ENCODE measurements around the gene FMN2.

FMN2 gene

GRCh38 chr1:240091614-240092300 is at the start of gene FMN2 (continued):
- TF ChIP-seq ZNF341 (tag by site-specific recombination; IDR thresholded peaks at IDR 0.05; ENCODE audit: low read depth) = peak; percentile 70
- no peak for TF ChIP-seq OVOL3 (tag by site-specific recombination; IDR thresholded peaks at IDR 0.05)
- no peak for TF ChIP-seq ZNF664 (tag by site-specific recombination; IDR thresholded peaks at IDR 0.05)
- no peak for TF ChIP-seq ZNF791 (tag by site-specific recombination; IDR thresholded peaks at IDR 0.05)
- no peak for TF ChIP-seq ZXDB (tag by site-specific recombination; IDR thresholded peaks at IDR 0.05)
- TF ChIP-seq ZNF596 (tag by site-specific recombination; IDR thresholded peaks at IDR 0.05) = peak; percentile 66; the same call in 1 of the 2 replicates
- no peak for TF ChIP-seq ZNF433 (tag by site-specific recombination; IDR thresholded peaks at IDR 0.05; ENCODE audit: low read depth)
- TF ChIP-seq ZNF132 (tag by site-specific recombination; IDR thresholded peaks at IDR 0.05; ENCODE audit: borderline replicate concordance) = no peak
- 0 out of 2 replicates have a peak, but pooled peaks have one; percentile 37 for TF ChIP-seq ZNF677 (tag by site-specific recombination; IDR thresholded peaks at IDR 0.05)
- no peak; the same call in 1 of the 2 replicates for TF ChIP-seq ZNF610 (tag by site-specific recombination; IDR thresholded peaks at IDR 0.05; ENCODE audit: borderline replicate concordance)
- no peak for TF ChIP-seq ATF2 (tag by site-specific recombination; IDR thresholded peaks at IDR 0.05; ENCODE audit: low read depth)
- no peak for TF ChIP-seq ZNF571 (tag by site-specific recombination; IDR thresholded peaks at IDR 0.05)
- TF ChIP-seq TRIM28 (IDR thresholded peaks at IDR 0.05; ENCODE audit: borderline replicate concordance, low read length) = no peak
- TF ChIP-seq ZNF658 (tag by site-specific recombination; IDR thresholded peaks at IDR 0.05) = no peak
- TF ChIP-seq ZBTB21 (tag by site-specific recombination; IDR thresholded peaks at IDR 0.05) = no peak
- TF ChIP-seq ZNF623 (tag by site-specific recombination; IDR thresholded peaks at IDR 0.05) = no peak
- no peak for TF ChIP-seq ZNF112 (tag by site-specific recombination; IDR thresholded peaks at IDR 0.05)
- no peak for TF ChIP-seq ZNF488 (tag by site-specific recombination; IDR thresholded peaks at IDR 0.05)
- TF ChIP-seq ZNF561 (tag by site-specific recombination; IDR thresholded peaks at IDR 0.05; ENCODE audit: borderline replicate concordance) = peak; percentile 97
- TF ChIP-seq ZNF202 (tag by site-specific recombination; IDR thresholded peaks at IDR 0.05; ENCODE audit: borderline replicate concordance) = no peak
- TF ChIP-seq ZNF24 (tag by site-specific recombination; IDR thresholded peaks at IDR 0.05) = no peak
- no peak for TF ChIP-seq ZNF555 (tag by site-specific recombination; conservative IDR thresholded peaks at IDR 0.05)
- no peak for TF ChIP-seq ZNF302 (tag by site-specific recombination; IDR thresholded peaks at IDR 0.05; ENCODE audit: low read depth)
- no peak for TF ChIP-seq ZNF501 (tag by site-specific recombination; IDR thresholded peaks at IDR 0.05)
- 0 out of 2 replicates have a peak, but pooled peaks have one; percentile 6 for TF ChIP-seq GLI4 (tag by site-specific recombination; IDR thresholded peaks at IDR 0.05)
- TF ChIP-seq INSM2 (tag by site-specific recombination; IDR thresholded peaks at IDR 0.05) = no peak
- no peak for TF ChIP-seq ZNF785 (tag by site-specific recombination; IDR thresholded peaks at IDR 0.05)
- TF ChIP-seq ZBTB10 (tag by site-specific recombination; IDR thresholded peaks at IDR 0.05) = no peak
- no peak for TF ChIP-seq TCF7L2 (IDR thresholded peaks at IDR 0.05; ENCODE audit: borderline replicate concordance, low read depth, low read length)
- no peak for TF ChIP-seq HOXA7 (CRISPR knock-in tag; IDR thresholded peaks at IDR 0.05; ENCODE audit: borderline replicate concordance)
- TF ChIP-seq ZNF362 (tag by site-specific recombination; IDR thresholded peaks at IDR 0.05) = no peak
- no peak for TF ChIP-seq ELK4 (IDR thresholded peaks at IDR 0.05; ENCODE audit: borderline replicate concordance, low read depth, low read length)
- peak; percentile 51 for TF ChIP-seq GLIS2 (tag by site-specific recombination; IDR thresholded peaks at IDR 0.05)
